Pancreas (tissue), 10 donors: Measurements from ENCODE around the gene THOC1. TPM values are rescaled to one million over a fixed set of nuclear protein-coding genes. Genes with fewer than 3 reads are reported as not detected.

Source experiments
- ATAC-seq, 4 donors: fragments of 200-7000 bp; cut with Tn5 transposase; one replicate each; pipeline versions ENCODE4 v1.8.0 to v1.9.1; 2020; ENCODE audit warnings: mild to moderate bottlenecking in 4 of 4, moderate library complexity in 4 of 4
- DNase-seq, 6 donors: peaks; one replicate each; pipeline ENCODE4 v3.0.0-alpha.2; 2020
- FAIRE-seq: peaks from 2 replicates; lab custom pipeline; 2012; peaks lifted over from hg19 to GRCh38; lab: Jason Lieb, UNC
- H3K27ac ChIP-seq, 4 donors: fragments of 200-600 bp; sonication (generic); 1 replicate in 3 of 4; 2 replicates in 1 of 4; pipeline versions ENCODE4 v1.5.0 to v1.8.0; 2020
- H3K27me3 ChIP-seq, 4 donors: fragments of 200-600 bp; one replicate each; pipeline ENCODE4 v1.8.0; 2021
- H3K36me3 ChIP-seq, 3 donors: fragments of 200-600 bp; sonication (generic) in 1 of 3; one replicate each; pipeline versions ENCODE4 v1.5.0 to v1.8.0; 2020 to 2021
- H3K4me1 ChIP-seq, 3 donors: fragments of 200-600 bp; one replicate each; pipeline ENCODE4 v1.8.0; 2021
- H3K4me3 ChIP-seq, 4 donors: fragments of 200-600 bp; sonication (generic) in 2 of 4; one replicate each; pipeline versions ENCODE4 v1.5.0 to v1.8.0; 2020 to 2021
- H3K9me3 ChIP-seq, 4 donors: fragments of 200-600 bp; one replicate each; pipeline ENCODE4 v1.8.0; 2021
- CTCF ChIP-seq, 4 donors: fragments of 200-600 bp; sonication (generic) in 3 of 4; IDR thresholded peaks; one replicate each; pipeline versions ENCODE4 v1.5.0 to v1.8.0; 2021; ENCODE audit warnings: antibody characterized with exemption in 4 of 4
- WGBS, 2 donors: extraction: QIAGEN DNeasy Blood & Tissue Kit; methylation state at CpG; one replicate each; pipeline ENCODE4 v1.1.7; 2013; 5-methylcytosine and 5-hydroxymethylcytosine counted together
- intact Hi-C, 3 donors: fragments of 100-400 bp; cut with DNase I; formaldehyde crosslinking; loops; one replicate each; pipeline versions ENCODE4 v1.11.1 to v1.14.2; 2022
- polyA plus RNA-seq, 2 donors: library from polyadenylated mRNA; stranded (reverse); fragments of 200-250 nt; gene quantifications; one replicate each; pipeline ENCODE4 v1.2.3, GENCODE V29; 2013
- total RNA-seq, 6 donors: library from RNA; stranded (reverse); fragmentation: NEBNext Ultra II Directional in 4 of 6; extraction: Animal tissue kit (Norgen Biotek cat#: 25700) in 4 of 6; gene quantifications; one replicate each; pipeline versions ENCODE4 v1.2.1 to v1.2.4, GENCODE V29; 2021 to 2023
- donor health status: healthy with polysubstance abuse.
- donor health status: DM: no; HTN: no; CAD: no; lungs with moderate emphysema.
- donor health status: DM: no; HTN: no; CAD: no.
- donor health status: control.
- donor health status: control.
- donor health status: Bipolar disorder and iron deficiency.
- donor health status: DM: yes; HTN: yes; CAD: no.
- donor health status: DM: no; HTN: no; CAD: no.
- donor health status: DM: no; HTN: no; CAD: no.
- donor health status: DM: yes; HTN: yes; CAD: no.

The THOC1 gene
- total and polyA plus RNA-seq, 8 donors = 7.3 to 63.9 (median 16.1) TPM

DNA sequence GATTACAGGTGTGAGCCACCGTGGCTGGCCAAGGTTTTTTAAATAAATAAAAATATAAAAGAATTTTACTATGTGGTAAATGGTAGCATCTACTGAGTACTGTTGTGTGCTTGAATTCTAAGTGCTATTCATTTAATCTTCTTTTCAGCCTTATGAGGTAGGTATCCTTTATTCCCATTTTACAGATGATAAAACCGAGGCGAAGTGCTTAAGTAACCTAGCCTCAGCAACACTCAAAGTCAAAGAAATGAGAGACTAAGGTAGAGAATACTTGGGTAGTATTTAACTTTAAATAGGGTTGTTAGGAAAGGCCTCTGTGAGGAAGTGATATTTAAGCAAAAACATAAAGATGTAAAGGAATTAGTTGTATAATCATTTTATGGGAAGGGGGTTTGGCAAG, 5.7 kb upstream of the THOC1 start:
- no peak for FAIRE-seq
- ATAC-seq = no peak
- Histone ChIP-seq H3K9me3 (no peaks in the 10 kb centered on the region), H3K4me1 (peaks cover 0 to 8% (median 7%) of the 10 kb centered on the region in 3 donors), H3K27me3 (no peaks in the 10 kb centered on the region), H3K27ac (no peak overlapping the region), H3K4me3 (no peak overlapping the region), H3K36me3 (no peaks in the 10 kb centered on the region)
- TF ChIP-seq CTCF (IDR thresholded peaks at IDR 0.05) = no peak
- WGBS, 2 donors = 89 to 94% methylated on average over 3 of the region's 3 CpGs
- intact Hi-C loops = no loop called here
- DNase-seq = no peak

DNA sequence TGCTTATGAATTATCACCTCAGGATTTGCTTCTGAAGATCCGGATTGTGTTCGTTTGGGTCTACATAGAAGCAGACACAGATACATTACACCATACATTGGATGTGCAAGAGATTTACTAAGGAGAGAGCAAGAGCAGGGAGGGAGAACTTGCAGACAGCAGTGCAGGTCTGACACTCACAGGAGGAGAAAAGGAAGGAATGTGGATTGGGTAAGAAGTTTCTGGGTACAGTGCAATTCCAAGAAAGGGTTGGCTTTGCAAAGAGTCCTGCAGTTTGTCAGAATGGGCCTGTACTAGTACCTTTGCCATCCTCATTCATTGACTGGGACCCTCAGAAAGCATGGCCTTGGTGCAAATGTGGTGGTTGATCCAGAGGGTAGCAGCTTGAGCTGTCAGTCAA, 4.8 kb upstream of the THOC1 start:
- Histone ChIP-seq H3K27me3 (no peaks in the 10 kb centered on the region), H3K4me1 (peaks cover 0 to 8% (median 7%) of the 10 kb centered on the region in 3 donors), H3K4me3 (no peak overlapping the region), H3K9me3 (no peaks in the 10 kb centered on the region), H3K27ac (no peak overlapping the region), H3K36me3 (no peaks in the 10 kb centered on the region)
- intact Hi-C loops = no loop called here
- no peak for TF ChIP-seq CTCF (IDR thresholded peaks at IDR 0.05)
- ATAC-seq (no peak), DNase-seq (no peak), FAIRE-seq (no peak)
- 83 to 85% methylated on average over 2 of the region's 2 CpGs for WGBS, 2 donors

- DNase-seq = no peak
Measured at GRCh38 chr18:269480-270095, 1.7 kb upstream of the THOC1 start.

DNA sequence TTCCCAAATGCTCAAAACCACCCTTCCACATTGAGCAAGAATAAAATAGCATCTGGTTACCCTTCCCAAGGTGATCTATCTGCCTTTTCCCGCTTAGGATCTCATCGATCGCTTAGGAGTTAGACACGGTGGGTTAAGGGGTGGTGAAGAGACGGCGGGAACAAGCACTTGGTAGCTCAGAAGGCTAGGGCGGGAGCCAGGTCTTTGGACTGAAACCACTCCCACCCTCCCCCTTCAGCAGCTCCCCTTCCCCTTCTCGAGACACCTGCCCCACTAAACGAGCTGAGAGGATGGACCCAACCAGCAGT, 513 bp downstream of the THOC1 start:
- H3K4me3 ChIP-seq = peak overlapping the region; percentile 68 to 90 (median 73)
- peaks cover 0 to 15% (median 0%) of the 10 kb centered on the region in 3 donors for H3K36me3 ChIP-seq
- H3K27ac ChIP-seq = peak overlapping the region in 3 of 4 donors; percentile 76 to 84 (median 80)
- H3K4me1 ChIP-seq = peaks cover 0 to 17% (median 7%) of the 10 kb centered on the region in 3 donors
- no peak for TF ChIP-seq CTCF (IDR thresholded peaks at IDR 0.05)
- no peak for FAIRE-seq
- ATAC-seq = peak in 3 of 4 donors; percentile 28 to 36 (median 28)
- peak in 1 of 6 donors; percentile 28 for DNase-seq
- intact Hi-C loops = no loop called here
- WGBS, 2 donors = 0 to 1% methylated on average over 9 of the region's 9 CpGs
- H3K9me3 ChIP-seq = no peaks in the 10 kb centered on the region
- H3K27me3 ChIP-seq = no peaks in the 10 kb centered on the region

More at GRCh38 chr18:269480-270095, 1.7 kb upstream of the THOC1 start:
- H3K4me3 ChIP-seq = peak overlapping the region in 1 of 4 donors; percentile 68
- FAIRE-seq (no peak), ATAC-seq (no peak)
- intact Hi-C loops = no loop called here
- no peak for TF ChIP-seq CTCF (IDR thresholded peaks at IDR 0.05)
- peaks cover 0 to under 1% (median 0%) of the 10 kb centered on the region in 3 donors for H3K36me3 ChIP-seq
- WGBS, 2 donors = 31 to 33% methylated on average over 6 of the region's 6 CpGs
- no peaks in the 10 kb centered on the region for H3K27me3 ChIP-seq
- peaks cover 0 to 17% (median 7%) of the 10 kb centered on the region in 3 donors for H3K4me1 ChIP-seq
- no peak overlapping the region for H3K27ac ChIP-seq
- H3K9me3 ChIP-seq = no peaks in the 10 kb centered on the region

GRCh38 chr18:261398-262073, 6.3 kb downstream of the THOC1 start:
- Histone ChIP-seq H3K4me3 (no peak overlapping the region), H3K27ac (no peak overlapping the region), H3K9me3 (no peaks in the 10 kb centered on the region), H3K36me3 (peaks cover 0 to 36% (median 0%) of the 10 kb centered on the region in 3 donors), H3K27me3 (no peaks in the 10 kb centered on the region), H3K4me1 (peaks cover 0 to 1% (median 0%) of the 10 kb centered on the region in 3 donors)
- DNase-seq (no peak), FAIRE-seq (no peak), ATAC-seq (no peak)
- intact Hi-C loops = no loop called here
- no peak for TF ChIP-seq CTCF (IDR thresholded peaks at IDR 0.05)
- WGBS, 2 donors = 93 to 96% methylated on average over 2 of the region's 2 CpGs
